GM23338 (cell line): ENCODE data around the gene ASIC5.

Source experiments
- ETS1 ChIP-seq: IDR thresholded peaks from 2 replicates; pipeline ENCODE4 v1.6.1; 2016; ENCODE audit warnings: antibody characterized with exemption
- EZH2 ChIP-seq: fragments of 200-600 bp; sonication (generic); IDR thresholded peaks from one replicate; pipeline ENCODE4 v1.8.0; 2017; ENCODE audit warnings: antibody characterized with exemption, mild to moderate bottlenecking, low read depth; ENCODE audit not compliant: unreplicated experiment
- EZH2phosphoT487 ChIP-seq: fragments of 200-600 bp; sonication (generic); IDR thresholded peaks from one replicate; pipeline ENCODE4 v1.8.1; 2018; ENCODE audit warnings: antibody characterized with exemption; ENCODE audit not compliant: unreplicated experiment
- JUNB ChIP-seq: IDR thresholded peaks from one replicate; pipeline ENCODE4 v1.6.1; 2016; ENCODE audit warnings: antibody characterized with exemption; ENCODE audit not compliant: unreplicated experiment
- POLR2AphosphoS5 ChIP-seq: IDR thresholded peaks from 2 replicates; pipeline ENCODE4 v1.6.1; 2016; ENCODE audit warnings: antibody characterized with exemption, low read depth
- STAT1 ChIP-seq: IDR thresholded peaks from one replicate; pipeline ENCODE4 v1.6.1; 2016; ENCODE audit warnings: antibody characterized with exemption; ENCODE audit not compliant: unreplicated experiment
- ZNF331 ChIP-seq: fragments of 250-450 bp; sonication (Bioruptor Pico); IDR thresholded peaks from 2 replicates; pipeline ENCODE4 v1.5.0; 2020; ENCODE audit warnings: low read depth, mild to moderate bottlenecking, moderate library complexity
- TF ChIP-seq, protein P1 (sequence below), 2 experiments: fragments of 200-600 bp in 1 of 2; sonication (generic) in 1 of 2; conservative IDR thresholded peaks; 2 replicates each; pipeline versions ENCODE4 v1.5.1 to v1.6.1; 2016 to 2017; ENCODE audit warnings: antibody characterized with exemption in 2 of 2, low read depth in 2 of 2, mild to moderate bottlenecking in 2 of 2, moderate library complexity in 1 of 2

GRCh38 chr4:155842080-155842479, 24.0 kb downstream of the ASIC5 start:
- TF ChIP-seq, protein P1, sequence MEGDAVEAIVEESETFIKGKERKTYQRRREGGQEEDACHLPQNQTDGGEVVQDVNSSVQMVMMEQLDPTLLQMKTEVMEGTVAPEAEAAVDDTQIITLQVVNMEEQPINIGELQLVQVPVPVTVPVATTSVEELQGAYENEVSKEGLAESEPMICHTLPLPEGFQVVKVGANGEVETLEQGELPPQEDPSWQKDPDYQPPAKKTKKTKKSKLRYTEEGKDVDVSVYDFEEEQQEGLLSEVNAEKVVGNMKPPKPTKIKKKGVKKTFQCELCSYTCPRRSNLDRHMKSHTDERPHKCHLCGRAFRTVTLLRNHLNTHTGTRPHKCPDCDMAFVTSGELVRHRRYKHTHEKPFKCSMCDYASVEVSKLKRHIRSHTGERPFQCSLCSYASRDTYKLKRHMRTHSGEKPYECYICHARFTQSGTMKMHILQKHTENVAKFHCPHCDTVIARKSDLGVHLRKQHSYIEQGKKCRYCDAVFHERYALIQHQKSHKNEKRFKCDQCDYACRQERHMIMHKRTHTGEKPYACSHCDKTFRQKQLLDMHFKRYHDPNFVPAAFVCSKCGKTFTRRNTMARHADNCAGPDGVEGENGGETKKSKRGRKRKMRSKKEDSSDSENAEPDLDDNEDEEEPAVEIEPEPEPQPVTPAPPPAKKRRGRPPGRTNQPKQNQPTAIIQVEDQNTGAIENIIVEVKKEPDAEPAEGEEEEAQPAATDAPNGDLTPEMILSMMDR (conservative IDR thresholded peaks at IDR 0.05; ENCODE audit: low read depth in 2 of 2), result no peak
- TF ChIP-seq ETS1 (no peak), EZH2 (no peak), STAT1 (no peak), EZH2phosphoT487 (no peak), POLR2AphosphoS5 (no peak), JUNB (no peak), ZNF331 (CRISPR knock-in tag) (no peak)
